Measurements from ENCODE around the gene HSP90AB1. TPM values are rescaled to one million over a fixed set of nuclear protein-coding genes. Genes with fewer than 3 reads are reported as not detected.

Gene HSP90AB1
- total and polyA plus RNA-seq, 2 of the 8 experiments (the other 6 are each of a cell fraction or from before 2014, with no cell fraction given) = 1,564 to 2,297 TPM

- TF ChIP-seq JUND (IDR thresholded peaks at IDR 0.05; ENCODE audit: low read length) = no peak
- no peak for TF ChIP-seq TBP (IDR thresholded peaks at IDR 0.05; ENCODE audit: low read depth, low read length)
- TF ChIP-seq SIX5 (IDR thresholded peaks at IDR 0.05; ENCODE audit: low read depth, low read length) = no peak
- TF ChIP-seq NRF1 (IDR thresholded peaks at IDR 0.05; ENCODE audit: low read depth, low read length) = no peak
Measured at GRCh38 chr6:44261581-44261980, 14.7 kb downstream of the HSP90AB1 start (continued).
